Sigmoid colon (tissue), 4 donors: Measurements from ENCODE around the gene TEC.

Experiments used
- EP300 ChIP-seq, 4 donors: sonication (generic); formaldehyde crosslinking; IDR thresholded peaks; one replicate each; pipeline ENCODE4 v1.6.1; 2017; ENCODE audit warnings: antibody characterized with exemption in 4 of 4
- POLR2A ChIP-seq, 2 donors: fragments of 450-650 bp; IDR thresholded peaks; one replicate each; pipeline ENCODE4 v1.6.1; 2016; ENCODE audit warnings: antibody characterized with exemption in 2 of 2, mild to moderate bottlenecking in 2 of 2, moderate library complexity in 2 of 2
- POLR2AphosphoS5 ChIP-seq, 4 donors: sonication (generic); formaldehyde crosslinking; IDR thresholded peaks; one replicate each; pipeline ENCODE4 v1.6.1; 2017; ENCODE audit warnings: antibody characterized with exemption in 4 of 4
- TF ChIP-seq, protein P1 (sequence below), 4 experiments: fragments of 450-650 bp in 3 of 4; fragments of 200-600 bp in 1 of 4; IDR thresholded peaks; one replicate each; pipeline ENCODE4 v1.5.1; 2016 to 2019; ENCODE audit warnings: antibody characterized with exemption in 4 of 4, mild to moderate bottlenecking in 3 of 4, moderate library complexity in 2 of 4

DNA sequence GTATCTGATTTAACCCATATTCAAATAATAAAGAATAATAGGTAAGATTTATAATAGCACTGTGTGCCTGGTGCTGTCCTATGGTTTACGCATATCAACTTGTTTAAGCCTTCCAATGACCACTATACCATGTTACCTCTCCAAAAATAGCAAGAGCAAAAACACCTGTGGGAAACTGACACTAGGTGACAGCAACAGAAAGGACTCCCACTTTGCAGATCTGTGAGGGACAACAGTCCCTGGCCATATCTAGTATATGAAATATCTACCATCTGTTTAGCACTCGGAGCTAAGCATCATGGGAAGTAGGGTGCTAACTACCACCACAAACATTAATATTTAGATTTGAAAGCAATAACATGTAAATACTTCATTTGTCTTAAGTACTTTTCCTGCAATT, 79.9 kb downstream of the TEC start:
- no peak for TF ChIP-seq POLR2A (IDR thresholded peaks at IDR 0.05)
- TF ChIP-seq, protein P1, sequence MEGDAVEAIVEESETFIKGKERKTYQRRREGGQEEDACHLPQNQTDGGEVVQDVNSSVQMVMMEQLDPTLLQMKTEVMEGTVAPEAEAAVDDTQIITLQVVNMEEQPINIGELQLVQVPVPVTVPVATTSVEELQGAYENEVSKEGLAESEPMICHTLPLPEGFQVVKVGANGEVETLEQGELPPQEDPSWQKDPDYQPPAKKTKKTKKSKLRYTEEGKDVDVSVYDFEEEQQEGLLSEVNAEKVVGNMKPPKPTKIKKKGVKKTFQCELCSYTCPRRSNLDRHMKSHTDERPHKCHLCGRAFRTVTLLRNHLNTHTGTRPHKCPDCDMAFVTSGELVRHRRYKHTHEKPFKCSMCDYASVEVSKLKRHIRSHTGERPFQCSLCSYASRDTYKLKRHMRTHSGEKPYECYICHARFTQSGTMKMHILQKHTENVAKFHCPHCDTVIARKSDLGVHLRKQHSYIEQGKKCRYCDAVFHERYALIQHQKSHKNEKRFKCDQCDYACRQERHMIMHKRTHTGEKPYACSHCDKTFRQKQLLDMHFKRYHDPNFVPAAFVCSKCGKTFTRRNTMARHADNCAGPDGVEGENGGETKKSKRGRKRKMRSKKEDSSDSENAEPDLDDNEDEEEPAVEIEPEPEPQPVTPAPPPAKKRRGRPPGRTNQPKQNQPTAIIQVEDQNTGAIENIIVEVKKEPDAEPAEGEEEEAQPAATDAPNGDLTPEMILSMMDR (IDR thresholded peaks at IDR 0.05): no peak
- TF ChIP-seq POLR2AphosphoS5 (IDR thresholded peaks at IDR 0.05): no peak
- TF ChIP-seq EP300 (IDR thresholded peaks at IDR 0.05): no peak
